Kidney (tissue), 14 donors: Measurements from ENCODE around the gene LCE1C. TPM values are rescaled to one million over a fixed set of nuclear protein-coding genes. Genes with fewer than 3 reads are reported as not detected.

Source experiments
- DNase-seq, 5 donors: peaks; one replicate each; pipeline ENCODE4 v3.0.0-alpha.2; 2013 to 2020
- FAIRE-seq: peaks from 2 replicates; lab custom pipeline; 2012; peaks lifted over from hg19 to GRCh38; lab: Jason Lieb, UNC
- H3K27ac ChIP-seq, 2 donors: one replicate each; pipeline ENCODE4 v1.7.0; 2013; ENCODE audit warnings: low read depth in 2 of 2, low read length in 2 of 2, inconsistent platforms in 1 of 2
- H3K27me3 ChIP-seq: one replicate; pipeline ENCODE4 v1.7.1; 2013; ENCODE audit warnings: low read length, inconsistent platforms; ENCODE audit not compliant: control insufficient read depth, insufficient read depth
- H3K36me3 ChIP-seq, 3 donors: one replicate each; pipeline versions ENCODE4 v1.7.0 to v1.7.1; 2013; ENCODE audit warnings: low read length in 3 of 3, control low read depth in 1 of 3, inconsistent platforms in 1 of 3; ENCODE audit not compliant: insufficient read depth in 3 of 3, control insufficient read depth in 2 of 3
- H3K4me1 ChIP-seq, 3 donors: one replicate each; pipeline versions ENCODE4 v1.7.0 to v1.7.1; 2013; ENCODE audit warnings: low read length in 3 of 3, inconsistent platforms in 1 of 3, low read depth in 1 of 3; ENCODE audit not compliant: control insufficient read depth in 2 of 3, insufficient read depth in 2 of 3
- H3K4me3 ChIP-seq, 3 donors: one replicate each; pipeline versions ENCODE4 v1.7.0 to v1.8.1; 2013; ENCODE audit warnings: low read length in 3 of 3, control low read depth in 1 of 3, inconsistent platforms in 1 of 3
- H3K9ac ChIP-seq, 3 donors: one replicate each; pipeline versions ENCODE4 v1.7.0 to v1.7.1; 2013; ENCODE audit warnings: low read length in 3 of 3, control low read depth in 1 of 3, inconsistent platforms in 1 of 3
- H3K9me3 ChIP-seq, 3 donors: one replicate each; pipeline versions ENCODE4 v1.7.0 to v1.7.1; 2013; ENCODE audit warnings: low read length in 3 of 3, control low read depth in 1 of 3, inconsistent platforms in 1 of 3; ENCODE audit not compliant: control insufficient read depth in 2 of 3, insufficient read depth in 1 of 3
- CTCF ChIP-seq: IDR thresholded peaks from 3 replicates; pipeline ENCODE4 v1.5.1; 2012; ENCODE audit warnings: mild to moderate bottlenecking, moderate library complexity, borderline replicate concordance; ENCODE audit not compliant: insufficient read depth; ENCODE audit errors: extremely low read depth
- intact Hi-C: fragments of 100-400 bp; cut with DNase I; formaldehyde crosslinking; loops from one replicate; pipeline ENCODE4 v1.11.1; 2022
- polyA plus RNA-seq: library from polyadenylated mRNA; stranded (reverse); fragments of 350-450 nt; fragmentation: Illumina TruSeq; extraction: RNeasy Lipid Tissue Mini Kit (QIAGEN cat#74804); gene quantifications from one replicate; pipeline ENCODE4 v1.2.3, GENCODE V29; 2014; ENCODE audit warnings: low read depth, low replicate concordance; ENCODE audit not compliant: insufficient read depth
- total RNA-seq: library from RNA; stranded (reverse); fragmentation: NEBNext Ultra II Directional; extraction: Animal tissue kit (Norgen Biotek cat#: 25700); gene quantifications from one replicate; pipeline ENCODE4 v1.2.1, GENCODE V29; 2021
- donor health status: control.
- donor health status: control.
- donor health status: control.
- donor health status: control.
- donor health status: control.
- donor health status: DM: yes; HTN: yes; CAD: no.
- donor health status: Normal renal cell carcinoma (clear cell type).

LCE1C gene
- total and polyA plus RNA-seq, 2 donors from 2014 or later, result not detected

- Histone ChIP-seq H3K4me1 (peaks cover 0 to 2% (median 0%) of the 10 kb centered on the region in 3 donors), H3K36me3 (no peaks in the 10 kb centered on the region), H3K9ac (no peak within 1 kb of the TSS), H3K27ac (no peak within 1 kb of the TSS), H3K9me3 (no peaks in the 10 kb centered on the region), H3K4me3 (no peak within 1 kb of the TSS), H3K27me3 (no peaks in the 10 kb centered on the region)
- intact Hi-C loops, result no loop called here
- no peak for TF ChIP-seq CTCF
- FAIRE-seq, result no peak
- DNase-seq, result no peak
Observed at GRCh38 chr1:152796421-152796820, 10.0 kb downstream of the LCE1C start, which contains the start of gene LCE1D. TSS of gene LCE1D (plus strand) at chr1:152796721. CDS start at chr1:152797795, 1,074 bp downstream.

- H3K9ac ChIP-seq, result no peak overlapping the region
- no peak overlapping the region for H3K4me3 ChIP-seq
- H3K36me3 ChIP-seq, result no peaks in the 10 kb centered on the region
- FAIRE-seq (no peak), DNase-seq (no peak)
- intact Hi-C loops, result no loop called here
- no peaks in the 10 kb centered on the region for H3K4me1 ChIP-seq
- no peaks in the 10 kb centered on the region for H3K27me3 ChIP-seq
- H3K27ac ChIP-seq, result no peak overlapping the region
- no peak for TF ChIP-seq CTCF
- no peaks in the 10 kb centered on the region for H3K9me3 ChIP-seq
Observed at GRCh38 chr1:152795686-152796085, 10.8 kb downstream of the LCE1C start.

- no peaks in the 10 kb centered on the region for H3K36me3 ChIP-seq
- H3K4me1 ChIP-seq, result no peaks in the 10 kb centered on the region
- no peak for FAIRE-seq
- H3K4me3 ChIP-seq, result no peak within 1 kb of the TSS
- no peak within 1 kb of the TSS for H3K9ac ChIP-seq
- no peaks in the 10 kb centered on the region for H3K27me3 ChIP-seq
- TF ChIP-seq CTCF, result no peak
- intact Hi-C loops, result no loop called here
- no peak within 1 kb of the TSS for H3K27ac ChIP-seq
- H3K9me3 ChIP-seq, result no peaks in the 10 kb centered on the region
- DNase-seq, result no peak
Observed at GRCh38 chr1:152786077-152786476, 20.4 kb downstream of the LCE1C start, which contains the start of gene LCE1E. TSS of gene LCE1E (plus strand) at chr1:152786257. CDS start at chr1:152787300, 1,043 bp downstream.

GRCh38 chr1:152783095-152783494 lies 23.4 kb downstream of the LCE1C start:
- H3K27ac ChIP-seq, result no peak overlapping the region
- H3K27me3 ChIP-seq, result no peaks in the 10 kb centered on the region
- H3K9ac ChIP-seq, result no peak overlapping the region
- H3K4me1 ChIP-seq, result no peaks in the 10 kb centered on the region
- TF ChIP-seq CTCF, result no peak
- H3K4me3 ChIP-seq, result no peak overlapping the region
- no peak for DNase-seq
- no peaks in the 10 kb centered on the region for H3K9me3 ChIP-seq
- no peaks in the 10 kb centered on the region for H3K36me3 ChIP-seq
- FAIRE-seq, result no peak
- intact Hi-C loops, result no loop called here
